Chondrocyte (in vitro differentiated cells): Measurements from ENCODE around the gene MEI1. TPM values are rescaled to one million over a fixed set of nuclear protein-coding genes. Genes with fewer than 3 reads are reported as not detected.
"Not testable (repeated sequence)": the region's sequence is repeated elsewhere in the genome, so short reads cannot be mapped to it uniquely, and the experiment has no call there.

Source experiments
- DNase-seq: peaks from one replicate; pipeline ENCODE4 v3.0.0; 2021; ENCODE audit warnings: mixed read lengths, low spot score
- H3K27ac Mint-ChIP-seq: one replicate; pipeline ENCODE4 v1.8.0; 2021; ENCODE audit warnings: mild to moderate bottlenecking, moderate library complexity, mixed read lengths; ENCODE audit not compliant: unreplicated experiment
- H3K27me3 Mint-ChIP-seq: 2 replicates; pipeline ENCODE4 v1.8.0; 2021; ENCODE audit warnings: low read depth, mixed read lengths
- H3K36me3 Mint-ChIP-seq: 2 replicates; pipeline ENCODE4 v1.8.0; 2021; ENCODE audit warnings: low read depth, mixed read lengths
- H3K4me1 Mint-ChIP-seq: 2 replicates; pipeline ENCODE4 v1.8.0; 2021; ENCODE audit warnings: low read depth, mild to moderate bottlenecking, mixed read lengths
- H3K4me3 Mint-ChIP-seq: one replicate; pipeline ENCODE4 v1.8.0; 2021; ENCODE audit warnings: mild to moderate bottlenecking, moderate library complexity, mixed read lengths; ENCODE audit not compliant: unreplicated experiment
- H3K9me3 Mint-ChIP-seq: 2 replicates; pipeline ENCODE4 v1.8.0; 2021; ENCODE audit warnings: low read depth, mixed read lengths
- total RNA-seq: library from RNA; stranded (reverse); gene quantifications from 3 replicates; pipeline ENCODE4 v1.2.1, GENCODE V29; 2021
- TF ChIP-seq, protein P1 (sequence below): fragments of 200-600 bp; sonication (generic); IDR thresholded peaks from 2 replicates; pipeline ENCODE4 v1.5.0; 2021; ENCODE audit warnings: antibody characterized with exemption, mild to moderate bottlenecking, moderate library complexity

Gene MEI1
- total RNA-seq, 1 donor from 2014 or later, result 0.40 TPM

GRCh38 chr22:41731609-41732008, 32.3 kb downstream of the MEI1 start:
- TF ChIP-seq, protein P1, sequence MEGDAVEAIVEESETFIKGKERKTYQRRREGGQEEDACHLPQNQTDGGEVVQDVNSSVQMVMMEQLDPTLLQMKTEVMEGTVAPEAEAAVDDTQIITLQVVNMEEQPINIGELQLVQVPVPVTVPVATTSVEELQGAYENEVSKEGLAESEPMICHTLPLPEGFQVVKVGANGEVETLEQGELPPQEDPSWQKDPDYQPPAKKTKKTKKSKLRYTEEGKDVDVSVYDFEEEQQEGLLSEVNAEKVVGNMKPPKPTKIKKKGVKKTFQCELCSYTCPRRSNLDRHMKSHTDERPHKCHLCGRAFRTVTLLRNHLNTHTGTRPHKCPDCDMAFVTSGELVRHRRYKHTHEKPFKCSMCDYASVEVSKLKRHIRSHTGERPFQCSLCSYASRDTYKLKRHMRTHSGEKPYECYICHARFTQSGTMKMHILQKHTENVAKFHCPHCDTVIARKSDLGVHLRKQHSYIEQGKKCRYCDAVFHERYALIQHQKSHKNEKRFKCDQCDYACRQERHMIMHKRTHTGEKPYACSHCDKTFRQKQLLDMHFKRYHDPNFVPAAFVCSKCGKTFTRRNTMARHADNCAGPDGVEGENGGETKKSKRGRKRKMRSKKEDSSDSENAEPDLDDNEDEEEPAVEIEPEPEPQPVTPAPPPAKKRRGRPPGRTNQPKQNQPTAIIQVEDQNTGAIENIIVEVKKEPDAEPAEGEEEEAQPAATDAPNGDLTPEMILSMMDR, result no peak
- H3K4me3 Mint-ChIP-seq, result no peak overlapping the region
- no peaks in the 10 kb centered on the region for H3K27me3 Mint-ChIP-seq
- H3K36me3 Mint-ChIP-seq, result no peaks in the 10 kb centered on the region
- no peaks in the 10 kb centered on the region for H3K9me3 Mint-ChIP-seq
- H3K4me1 Mint-ChIP-seq, result no peaks in the 10 kb centered on the region
- no peak for DNase-seq
- H3K27ac Mint-ChIP-seq, result no peak overlapping the region

- no peak overlapping the region for H3K27ac Mint-ChIP-seq
- no peak overlapping the region for H3K4me3 Mint-ChIP-seq
- H3K9me3 Mint-ChIP-seq, result no peaks in the 10 kb centered on the region
- no peaks in the 10 kb centered on the region for H3K27me3 Mint-ChIP-seq
- no peaks in the 10 kb centered on the region for H3K4me1 Mint-ChIP-seq
- TF ChIP-seq, protein P1, result no peak
- DNase-seq, result no peak
- no peaks in the 10 kb centered on the region for H3K36me3 Mint-ChIP-seq
These were observed 32.9 kb downstream of the MEI1 start for GRCh38 chr22:41732096-41732772.

GRCh38 chr22:41733241-41733640, 33.9 kb downstream of the MEI1 start:
- H3K36me3 Mint-ChIP-seq, H3K9me3 Mint-ChIP-seq, H3K27ac Mint-ChIP-seq, DNase-seq, H3K27me3 Mint-ChIP-seq, H3K4me3 Mint-ChIP-seq, H3K4me1 Mint-ChIP-seq: not testable (repeated sequence)

GRCh38 chr22:41739576-41739975, 40.3 kb downstream of the MEI1 start:
- TF ChIP-seq, protein P1, result no peak

DNA sequence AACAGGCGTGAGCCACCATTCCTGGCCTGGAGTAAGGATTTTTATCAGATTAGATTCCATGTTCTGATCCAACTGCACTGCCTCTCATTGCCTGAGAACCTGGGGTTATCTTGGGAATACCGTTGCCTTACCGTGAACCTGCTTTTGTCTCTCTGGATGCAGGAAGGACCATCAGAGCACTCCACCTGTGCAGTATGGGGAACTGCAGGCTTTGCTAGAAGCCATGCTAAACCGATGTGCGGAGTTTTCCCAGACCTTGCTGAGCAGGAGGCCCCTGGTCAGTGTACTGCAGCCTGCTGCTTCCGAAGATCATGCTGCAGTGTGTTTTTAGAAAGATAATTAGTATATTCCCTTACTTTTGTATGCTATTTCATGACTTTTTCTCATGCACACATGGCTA, 43.6 kb downstream of the MEI1 start:
- H3K36me3 Mint-ChIP-seq, result no peaks in the 10 kb centered on the region
- H3K9me3 Mint-ChIP-seq, result no peaks in the 10 kb centered on the region
- peaks cover 9% of the 10 kb centered on the region for H3K27me3 Mint-ChIP-seq
- H3K4me3 Mint-ChIP-seq, result no peak overlapping the region
- H3K27ac Mint-ChIP-seq, result no peak overlapping the region
- no peaks in the 10 kb centered on the region for H3K4me1 Mint-ChIP-seq
- DNase-seq, result no peak
- TF ChIP-seq, protein P1, result no peak

More at GRCh38 chr22:41739576-41739975, 40.3 kb downstream of the MEI1 start:
- Mint-ChIP-seq H3K9me3 (no peaks in the 10 kb centered on the region), H3K27ac (no peak overlapping the region), H3K36me3 (no peaks in the 10 kb centered on the region), H3K4me1 (no peaks in the 10 kb centered on the region), H3K27me3 (peaks cover 4% of the 10 kb centered on the region), H3K4me3 (no peak overlapping the region)
- DNase-seq, result no peak

- Mint-ChIP-seq H3K27me3 (peaks cover 18% of the 10 kb centered on the region), H3K27ac (no peak overlapping the region), H3K4me1 (no peaks in the 10 kb centered on the region), H3K4me3 (no peak overlapping the region), H3K9me3 (no peaks in the 10 kb centered on the region), H3K36me3 (no peaks in the 10 kb centered on the region)
- DNase-seq, result no peak
- TF ChIP-seq, protein P1, result no peak
These were observed 46.7 kb downstream of the MEI1 start for GRCh38 chr22:41745968-41746367.
